GM19099 (cell line): ENCODE measurements around the gene TBPL2.

ENCODE experiments used
- POLR2A ChIP-seq: IDR thresholded peaks from 3 replicates; pipeline ENCODE4 v1.6.1; 2011; ENCODE audit warnings: low read depth; ENCODE audit not compliant: insufficient read length; ENCODE audit errors: extremely low read depth

Gene TBPL2

GRCh38 chr14:55440385-55440784 is at the start of gene TBPL2:
TSS of gene TBPL2 (minus strand) at chr14:55440616. CDS start at chr14:55440449, 167 bp downstream.
- TF ChIP-seq POLR2A, result no peak

- TF ChIP-seq POLR2A, result no peak
Measured at GRCh38 chr14:55488204-55488603, 47.8 kb upstream of the TBPL2 start.

- TF ChIP-seq POLR2A, result no peak
Measured at GRCh38 chr14:55482936-55483605, 42.7 kb upstream of the TBPL2 start.

GRCh38 chr14:55481769-55482168 is 41.4 kb upstream of the TBPL2 start:
- no peak for TF ChIP-seq POLR2A

DNA sequence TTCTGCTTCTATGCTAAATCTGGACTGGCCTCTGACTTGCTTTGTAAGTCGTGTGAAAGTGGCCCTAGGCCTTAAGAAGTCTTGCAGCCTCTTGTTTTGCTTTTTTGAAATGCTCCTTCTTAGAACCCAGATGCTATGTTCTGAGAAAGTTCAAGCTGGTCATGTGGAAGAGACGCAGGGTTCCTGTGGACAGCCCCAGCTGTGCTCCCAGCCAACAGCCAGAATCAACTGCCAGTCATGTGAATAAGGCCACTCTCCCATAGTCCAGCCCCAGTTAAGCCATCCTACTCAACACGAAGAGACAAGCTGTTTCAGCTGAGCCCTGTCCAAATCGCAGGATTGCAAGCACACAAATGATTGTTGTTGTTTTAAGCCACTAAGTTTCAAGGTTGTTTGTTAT is 37.3 kb upstream of the TBPL2 start:
- TF ChIP-seq POLR2A, result no peak

DNA sequence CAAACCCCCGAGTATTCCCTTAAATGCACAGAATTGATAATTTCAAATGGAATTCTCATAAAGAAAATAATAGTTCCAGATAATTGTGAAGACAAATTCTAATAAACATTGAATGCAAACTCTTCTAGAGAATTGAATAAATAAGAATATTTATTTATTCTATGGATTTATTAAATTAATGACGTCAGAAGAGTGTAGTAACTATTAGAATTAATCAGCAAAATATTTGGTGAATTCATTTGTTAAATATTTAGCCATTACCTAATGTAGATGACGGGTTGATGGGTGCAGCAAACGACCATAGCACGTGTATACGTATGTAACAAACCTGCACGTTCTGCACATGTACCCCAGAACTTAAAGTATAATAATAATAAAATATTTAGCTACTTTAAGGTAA is 33.4 kb upstream of the TBPL2 start:
- TF ChIP-seq POLR2A, result no peak

GRCh38 chr14:55470025-55470424 is 29.6 kb upstream of the TBPL2 start:
- TF ChIP-seq POLR2A, result no peak

GRCh38 chr14:55467307-55467706 is 26.9 kb upstream of the TBPL2 start:
- no peak for TF ChIP-seq POLR2A

- no peak for TF ChIP-seq POLR2A
Measured at GRCh38 chr14:55458800-55459515, 18.5 kb upstream of the TBPL2 start.

DNA sequence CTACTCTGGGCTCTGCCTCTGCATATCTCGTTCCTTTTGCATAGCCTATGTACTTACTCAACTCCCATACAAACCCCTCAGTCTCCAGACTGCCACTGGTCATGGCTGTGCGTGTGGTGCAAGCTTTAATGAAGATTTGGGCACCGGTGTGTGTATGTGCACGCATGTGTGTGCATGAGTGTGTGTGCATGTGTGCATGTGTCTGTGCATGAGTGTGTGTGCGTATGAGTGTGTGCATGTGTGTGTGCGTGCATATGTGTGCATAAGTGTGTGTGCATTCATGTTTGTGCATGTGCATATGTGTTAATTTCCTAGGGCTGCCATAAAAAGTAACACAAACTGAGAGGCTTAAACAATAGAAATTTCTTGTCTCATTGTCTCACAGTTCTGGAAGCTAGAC is 17.1 kb upstream of the TBPL2 start:
- no peak for TF ChIP-seq POLR2A

DNA sequence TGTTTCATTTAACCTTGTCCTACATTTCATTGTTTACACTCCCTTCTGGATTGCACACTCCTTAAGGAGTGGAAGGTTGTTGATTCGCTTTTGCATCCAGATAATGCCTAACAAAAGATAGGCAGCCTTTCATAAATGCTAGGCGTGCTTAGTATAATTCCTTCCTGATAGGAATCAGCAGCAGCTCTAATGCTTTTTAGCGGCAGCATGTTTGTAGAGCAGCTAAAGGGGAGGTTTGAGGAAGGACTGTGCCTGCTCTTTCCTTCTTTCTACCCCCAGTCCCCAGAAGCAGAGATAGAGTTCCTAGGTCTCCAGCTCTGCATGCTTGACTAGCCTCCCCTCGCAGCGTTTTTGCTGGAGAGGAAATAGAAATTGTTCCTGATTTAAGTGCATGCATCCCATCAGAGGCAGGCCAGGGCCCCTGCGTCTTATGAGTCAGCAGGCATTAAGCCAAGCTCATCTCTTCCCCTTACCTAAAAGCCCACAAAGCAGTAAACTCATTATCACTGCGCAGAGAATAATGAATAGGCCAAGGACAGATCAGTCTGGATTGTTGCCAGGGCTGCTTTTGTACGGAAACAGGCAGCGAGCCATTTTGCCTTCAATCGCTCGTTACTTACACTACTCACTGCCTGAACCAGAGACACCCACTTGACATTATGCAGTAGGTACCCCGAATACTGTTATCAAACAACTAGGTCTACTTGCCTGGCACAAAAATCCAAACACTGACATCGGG is 14.0 kb upstream of the TBPL2 start:
- no peak for TF ChIP-seq POLR2A

DNA sequence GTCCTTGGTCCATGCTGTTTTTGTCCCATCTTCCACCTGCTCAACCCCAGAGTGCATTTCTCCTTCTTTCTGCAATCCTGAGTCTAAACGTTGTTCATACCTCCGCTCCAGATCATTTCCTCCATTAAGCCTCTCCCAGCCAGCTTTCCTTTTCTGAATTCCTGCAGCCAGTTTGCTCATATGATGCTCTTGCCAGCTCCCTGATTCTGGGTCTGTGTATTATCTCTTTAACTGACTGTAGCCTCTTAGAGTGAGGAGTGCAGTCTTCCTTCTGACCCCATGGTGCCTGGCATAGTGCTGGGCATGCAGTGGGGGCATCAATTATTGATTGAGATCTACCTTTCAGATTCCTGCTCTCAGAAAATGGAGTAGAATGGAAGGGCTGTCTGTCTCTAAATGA is 11.5 kb upstream of the TBPL2 start:
- no peak for TF ChIP-seq POLR2A

DNA sequence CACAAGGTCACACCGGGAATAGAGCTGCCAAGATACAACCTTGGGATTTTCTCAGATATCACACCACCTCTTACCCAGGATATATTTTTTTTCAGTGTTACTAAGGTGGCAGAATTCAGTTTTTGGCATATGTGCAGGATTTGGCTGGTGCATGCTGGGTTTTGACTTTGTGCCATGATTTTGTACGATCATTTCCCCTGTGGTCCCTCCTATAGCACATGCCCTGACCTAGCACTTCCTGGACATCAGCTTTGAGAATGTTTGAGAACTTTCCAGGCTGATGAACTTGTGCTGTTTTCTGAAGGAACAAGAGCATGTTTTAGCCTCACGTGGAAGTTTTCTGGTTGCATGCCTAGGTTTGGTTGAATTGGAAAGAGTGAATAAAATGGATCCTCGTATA is 11.0 kb upstream of the TBPL2 start:
- TF ChIP-seq POLR2A, result no peak

DNA sequence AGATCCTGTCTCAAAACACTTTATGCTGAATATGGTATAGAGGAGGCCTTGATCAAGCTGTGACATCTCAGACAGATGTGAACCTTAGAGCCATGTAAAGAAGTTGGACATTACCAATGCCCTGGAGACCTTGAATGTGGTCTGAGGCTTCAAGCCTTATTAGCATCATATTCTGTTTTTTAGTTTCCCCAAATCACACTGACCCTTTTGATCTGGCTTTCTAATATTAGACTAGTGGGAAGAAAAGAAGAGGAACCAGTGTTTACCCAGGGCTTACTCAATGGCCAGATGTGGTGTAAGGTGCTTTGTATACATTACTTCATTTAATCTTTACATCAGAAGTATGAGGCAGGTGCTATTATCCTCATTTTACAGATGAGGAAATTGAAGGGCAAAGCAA is 10.6 kb upstream of the TBPL2 start:
- no peak for TF ChIP-seq POLR2A

DNA sequence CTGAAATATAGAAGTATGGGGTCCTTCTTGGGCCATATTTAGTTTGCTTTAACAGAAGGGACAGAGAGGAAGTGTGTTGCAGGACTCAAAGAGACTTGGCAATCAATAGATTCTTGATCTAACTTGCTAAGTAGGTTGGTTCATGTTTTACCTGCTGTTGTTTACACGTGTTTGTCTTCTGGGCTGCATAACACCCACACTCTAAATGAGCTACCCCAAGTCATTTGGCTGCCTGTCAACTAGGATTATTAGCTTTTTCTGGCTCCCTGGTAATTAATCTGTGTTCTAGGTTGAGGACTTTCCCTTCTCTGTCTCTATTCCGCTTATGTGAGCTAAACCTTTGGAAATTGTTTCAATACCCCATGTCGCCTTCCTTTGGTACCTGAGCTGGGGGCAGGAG is 10.1 kb upstream of the TBPL2 start:
- no peak for TF ChIP-seq POLR2A

- TF ChIP-seq POLR2A, result no peak
Measured at GRCh38 chr14:55450124-55450523, 9.7 kb upstream of the TBPL2 start.
